EL (cell line): Measurements from ENCODE around the gene KCTD20.
A peak's percentile ranks its signal among the peaks of the same experiment; 100 is the strongest.
"Not testable (repeated sequence)": the region's sequence is repeated elsewhere in the genome, so short reads cannot be mapped to it uniquely, and the experiment has no call there.

ENCODE experiments used
- DNase-seq: peaks from one replicate; pipeline ENCODE4 v3.0.0-alpha.2; 2016

The KCTD20 gene

DNA sequence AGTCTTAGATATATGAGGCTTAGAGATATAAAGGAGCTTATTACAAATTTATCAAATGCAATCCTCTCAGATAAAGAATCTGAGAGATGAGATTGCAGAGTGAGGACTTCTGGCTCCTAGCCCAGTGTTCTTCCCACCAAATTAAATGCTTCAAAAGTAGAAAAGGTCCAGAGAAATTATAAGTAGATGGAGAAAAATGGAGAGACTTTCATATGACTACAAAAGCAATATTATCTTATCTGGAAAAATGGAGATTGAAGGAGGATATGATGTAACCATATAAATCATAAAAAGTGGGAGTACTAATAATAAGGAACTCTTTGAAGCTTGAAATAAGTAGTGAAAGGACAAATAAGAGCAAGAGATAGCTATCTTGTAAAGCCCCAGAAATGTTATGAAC is 2.8 kb downstream of the KCTD20 start:
- DNase-seq: no peak

DNA sequence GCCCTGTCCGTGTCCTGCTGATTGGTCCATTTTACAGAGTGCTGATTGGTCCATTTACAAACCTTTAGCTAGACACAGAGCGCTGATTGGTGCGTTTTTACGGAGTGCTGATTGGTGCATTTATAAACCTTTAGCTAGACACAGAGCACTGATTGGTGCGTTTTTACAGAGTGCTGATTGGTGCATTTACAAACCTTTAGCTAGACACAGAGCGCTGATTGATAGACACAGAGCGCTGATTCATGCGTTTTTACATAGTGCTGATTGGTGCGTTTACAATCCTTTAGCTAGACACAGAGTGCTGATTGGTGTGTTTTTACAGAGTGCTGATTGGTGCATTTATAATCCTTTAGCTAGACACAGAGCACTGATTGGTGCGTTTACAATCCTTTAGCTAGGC is 6.4 kb downstream of the KCTD20 start:
- not testable (repeated sequence) for DNase-seq

DNA sequence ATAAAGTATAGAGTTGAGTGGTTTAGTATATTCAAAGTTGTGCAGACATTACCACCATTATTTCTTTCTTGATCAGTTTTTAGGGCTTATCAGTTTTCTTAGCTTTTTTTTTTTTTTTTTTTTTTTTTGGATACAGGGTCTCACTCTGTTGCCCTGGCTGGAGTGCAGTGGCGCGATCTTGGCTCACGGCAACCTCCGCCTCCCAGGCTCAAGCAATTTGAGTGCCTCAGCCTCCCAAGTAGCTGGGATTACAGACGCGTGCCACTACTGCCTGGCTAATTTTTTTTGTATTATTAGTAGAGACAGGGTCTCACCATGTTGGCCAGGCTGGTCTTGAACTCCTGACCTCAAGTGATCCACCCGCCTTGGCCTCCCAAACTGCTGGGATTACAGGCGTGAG is 10.1 kb downstream of the KCTD20 start:
- not testable (repeated sequence) for DNase-seq

DNA sequence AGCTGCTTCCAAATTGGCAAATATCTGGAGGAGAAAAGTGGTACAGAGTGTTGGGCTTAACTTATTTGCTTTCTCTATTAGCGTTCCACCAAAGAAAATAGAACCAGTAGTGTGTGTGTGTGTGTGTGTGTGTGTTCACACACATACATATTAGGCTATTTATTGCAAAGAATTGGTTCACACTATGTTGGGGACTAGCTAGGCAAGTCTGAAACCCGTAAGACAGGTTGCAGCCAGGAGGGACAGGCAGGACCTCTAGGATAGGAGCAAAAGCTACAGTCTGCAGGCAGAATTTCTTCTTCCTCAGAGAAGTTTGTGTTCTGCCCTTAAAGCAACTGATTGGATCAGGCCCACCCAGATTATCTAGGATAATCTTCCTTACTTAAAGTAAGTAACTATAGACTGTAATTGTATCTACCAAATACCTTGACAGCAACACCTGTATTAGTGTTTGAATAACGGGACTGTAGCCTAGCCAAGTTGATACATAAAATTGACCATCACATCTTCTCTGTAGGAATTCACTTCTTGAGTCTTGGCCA is 12.8 kb downstream of the KCTD20 start:
- no peak for DNase-seq

DNA sequence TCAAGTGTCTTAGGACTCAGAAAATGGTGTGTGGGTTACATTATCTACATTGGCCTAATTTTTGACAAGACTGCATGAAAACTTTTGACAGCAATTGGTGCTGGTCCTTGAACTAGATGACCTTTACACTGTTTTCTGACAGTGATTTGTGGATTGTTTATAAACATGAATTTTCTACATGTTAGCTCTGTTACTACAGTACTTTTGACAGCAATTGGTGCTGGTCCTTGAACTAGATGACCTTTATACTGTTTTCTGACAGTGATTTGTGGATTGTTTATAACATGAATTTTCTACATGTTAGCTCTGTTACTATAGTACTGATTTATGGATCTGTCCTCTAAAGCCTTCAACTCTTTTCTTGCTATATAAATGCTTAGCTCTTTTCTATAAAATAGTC is 16.7 kb downstream of the KCTD20 start:
- DNase-seq: no peak

DNA sequence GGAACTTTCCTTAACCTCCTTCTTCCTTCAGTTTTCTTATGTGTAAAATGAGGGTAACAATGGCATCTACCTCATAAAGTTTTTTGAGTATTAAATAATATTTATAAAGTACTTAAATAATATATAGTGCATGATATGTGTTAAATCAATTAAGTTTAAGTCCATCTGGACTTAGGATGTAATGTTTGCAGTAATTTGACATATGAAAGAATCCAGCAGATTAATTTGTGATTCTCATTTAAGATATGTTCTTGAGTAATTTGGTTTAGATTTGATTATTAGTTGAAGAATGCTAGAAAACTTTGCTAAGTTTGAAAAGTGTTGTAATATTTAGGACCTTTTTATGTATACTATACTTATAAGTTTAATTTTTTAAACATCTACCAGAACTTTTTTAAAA is 18.1 kb downstream of the KCTD20 start:
- no peak for DNase-seq

DNA sequence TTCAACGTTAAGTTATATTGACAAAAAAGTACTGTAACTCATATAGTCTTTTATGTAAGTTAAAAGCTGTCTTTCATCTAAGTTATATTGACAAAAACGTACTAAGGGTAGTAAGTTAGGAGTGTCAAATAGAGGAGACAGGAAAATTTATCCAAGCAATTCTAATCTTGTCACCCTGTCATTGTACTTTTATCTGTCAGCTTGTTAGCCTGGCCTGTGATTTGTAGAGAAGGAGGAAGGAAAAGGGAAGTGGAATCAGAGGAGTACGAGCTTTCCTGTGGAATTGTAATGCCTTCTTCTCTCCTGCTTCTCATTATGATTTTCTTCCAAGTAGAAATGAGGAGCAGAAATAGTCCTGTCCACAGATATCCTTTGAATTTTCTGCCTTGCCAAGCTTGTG is 18.8 kb downstream of the KCTD20 start:
- no peak for DNase-seq

DNA sequence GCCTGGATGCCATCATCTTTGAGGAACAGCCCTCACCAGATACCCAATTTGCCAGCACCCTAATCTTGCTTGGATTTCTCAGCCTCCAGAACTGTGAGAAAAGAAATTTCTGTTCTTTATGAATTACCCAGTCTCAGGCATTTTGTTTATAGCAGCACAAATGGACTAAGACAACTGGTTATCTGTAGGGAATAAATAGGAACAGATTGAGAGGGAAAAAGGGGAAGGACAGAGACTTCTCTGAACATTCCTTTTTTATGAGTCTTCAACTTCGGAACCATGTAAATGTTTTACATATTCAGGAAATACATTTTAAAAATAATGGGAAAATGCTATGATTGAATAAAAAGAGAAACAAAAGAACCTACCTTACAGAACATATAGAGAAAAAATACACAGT is 20.9 kb downstream of the KCTD20 start:
- DNase-seq: peak; percentile 59

DNA sequence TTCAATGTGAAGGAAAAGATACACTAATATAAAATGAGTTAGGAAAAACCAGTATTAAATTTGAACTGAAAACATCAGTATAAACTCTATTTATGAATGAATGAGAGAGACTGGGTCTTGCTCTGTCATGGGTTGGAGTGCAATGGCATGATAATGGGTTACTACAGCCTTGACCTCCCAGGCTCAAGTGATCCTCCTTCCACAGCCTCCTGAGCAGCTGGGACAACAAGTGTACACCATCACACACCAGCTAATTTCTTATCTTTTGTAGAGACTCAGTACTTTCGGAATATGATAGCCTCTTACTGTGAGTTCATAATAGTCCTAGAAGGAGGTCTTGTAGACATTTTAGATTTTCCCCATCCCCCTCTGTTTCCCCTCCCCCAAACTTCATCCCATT is 21.4 kb downstream of the KCTD20 start:
- no peak for DNase-seq

DNA sequence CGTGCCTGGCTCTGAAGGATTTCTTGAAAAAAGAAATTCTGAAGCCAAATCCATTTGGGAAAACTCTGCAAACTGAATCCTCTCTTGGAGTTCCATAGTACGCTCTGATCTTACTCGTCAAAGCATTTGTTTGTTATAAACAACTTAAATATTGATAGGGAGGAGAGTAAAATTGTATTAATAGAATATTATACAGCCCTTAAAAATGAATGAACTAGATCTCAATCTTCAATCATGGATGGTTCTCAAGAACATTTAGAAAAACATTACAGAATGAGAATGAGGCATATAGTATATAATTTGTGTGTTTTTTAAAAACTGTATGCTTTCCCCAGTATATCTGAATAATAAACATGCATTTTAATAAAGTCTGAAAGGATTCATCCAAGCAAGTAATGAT is 24.8 kb downstream of the KCTD20 start:
- DNase-seq: no peak

DNA sequence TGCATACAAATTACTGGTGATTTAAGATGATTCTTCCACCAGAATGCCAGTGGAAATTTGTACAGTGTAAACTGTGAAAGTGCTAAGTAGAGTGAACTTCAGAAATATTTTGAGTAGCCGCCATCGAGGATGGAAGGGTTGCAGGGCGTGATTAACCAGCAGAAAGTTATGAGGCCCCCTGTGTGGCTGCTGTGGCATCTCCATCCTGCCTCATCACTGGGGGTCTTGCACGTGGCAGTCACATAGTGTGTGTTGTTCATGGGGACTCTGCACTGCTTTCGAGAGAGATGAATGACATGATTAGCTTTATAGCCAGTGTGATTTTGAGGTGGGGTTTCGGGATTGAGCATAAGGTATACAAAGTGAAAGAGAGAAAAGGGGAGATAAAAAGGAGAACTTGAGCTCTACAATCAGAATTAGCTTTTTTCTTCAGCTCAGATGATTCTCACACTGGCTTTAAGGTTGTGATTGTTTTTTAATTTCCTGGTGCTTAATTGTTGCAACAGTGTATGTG is 26.4 kb downstream of the KCTD20 start:
- DNase-seq: no peak

DNA sequence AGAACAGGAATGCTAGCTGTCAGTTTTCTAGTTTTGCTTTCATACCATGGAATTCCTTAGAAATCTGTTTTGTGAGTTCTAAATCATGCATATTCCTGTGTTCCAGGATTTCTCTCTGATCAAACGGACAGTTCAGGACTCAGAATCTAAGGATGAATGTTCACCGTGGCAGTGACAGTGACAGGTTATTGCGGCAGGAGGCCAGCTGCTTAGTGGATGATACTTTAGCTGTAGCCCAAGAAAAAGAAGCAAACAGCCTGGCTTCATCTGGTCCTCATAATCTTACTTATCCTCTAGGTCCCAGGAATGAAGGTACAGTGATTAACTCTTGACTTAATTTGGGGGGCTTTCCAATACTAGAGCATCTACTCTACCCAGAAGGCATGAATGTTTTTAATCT is 27.1 kb downstream of the KCTD20 start:
- DNase-seq: no peak

DNA sequence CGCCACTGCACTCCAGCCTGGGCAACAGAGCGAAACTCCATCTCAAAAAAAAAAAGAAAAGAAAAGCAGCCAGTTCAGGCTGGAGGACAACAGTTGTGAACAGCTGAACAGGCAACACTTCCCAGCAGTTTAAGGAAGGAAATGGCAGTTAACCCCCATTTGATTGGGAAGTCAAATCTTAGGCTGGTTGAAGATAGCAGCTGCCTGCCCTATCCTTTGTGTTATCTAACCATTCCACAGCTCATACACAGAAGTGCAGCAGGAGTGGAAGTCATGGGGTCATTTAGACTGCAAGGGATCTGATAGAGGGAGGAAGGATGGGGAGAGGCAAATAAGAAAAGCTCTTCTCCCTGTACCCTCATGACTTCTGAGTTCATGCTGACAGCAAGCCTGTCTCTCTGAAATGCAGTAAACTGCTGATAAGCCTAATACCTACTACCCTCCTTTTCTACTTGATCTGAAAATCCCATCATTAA is 35.3 kb downstream of the KCTD20 start:
- DNase-seq: no peak

DNA sequence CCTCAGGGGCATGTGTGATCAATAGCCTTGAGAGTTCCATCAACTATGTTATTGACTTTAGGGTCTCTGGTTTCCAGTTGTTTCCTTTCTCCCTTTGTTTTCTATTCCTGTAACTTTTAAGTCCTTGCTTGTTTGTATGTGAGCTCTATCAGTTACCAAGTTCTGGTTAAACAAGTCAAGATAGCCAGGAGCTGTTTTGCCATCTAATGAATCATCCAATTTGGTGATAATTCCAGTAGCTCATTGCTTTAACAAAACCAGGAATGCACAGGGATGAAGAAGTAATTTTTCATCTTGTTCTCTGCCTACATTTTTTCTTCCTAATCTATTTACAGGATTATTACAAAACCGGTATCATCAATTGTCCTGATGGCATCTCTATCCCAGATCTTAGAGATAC is 36.5 kb downstream of the KCTD20 start:
- no peak for DNase-seq

DNA sequence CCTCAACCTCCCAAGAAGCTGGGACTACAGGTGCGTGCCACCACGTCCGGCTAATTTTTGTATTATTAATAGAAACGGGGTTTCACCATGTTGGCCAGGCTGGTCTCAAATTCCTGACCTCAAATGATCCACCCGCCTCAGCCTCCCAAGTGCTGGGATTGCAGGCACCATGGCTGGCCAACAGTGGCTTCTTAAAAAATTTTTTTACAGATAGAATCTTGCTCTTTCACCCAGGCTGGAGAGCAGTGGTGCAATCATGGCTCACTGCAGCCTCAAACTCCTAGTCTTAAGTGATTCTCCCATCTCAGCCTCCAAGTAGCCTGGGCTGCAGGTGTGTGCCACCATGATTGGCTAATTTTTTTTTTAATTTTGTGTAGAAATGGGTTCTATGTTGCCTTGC is 40.5 kb downstream of the KCTD20 start:
- DNase-seq: not testable (repeated sequence)

DNA sequence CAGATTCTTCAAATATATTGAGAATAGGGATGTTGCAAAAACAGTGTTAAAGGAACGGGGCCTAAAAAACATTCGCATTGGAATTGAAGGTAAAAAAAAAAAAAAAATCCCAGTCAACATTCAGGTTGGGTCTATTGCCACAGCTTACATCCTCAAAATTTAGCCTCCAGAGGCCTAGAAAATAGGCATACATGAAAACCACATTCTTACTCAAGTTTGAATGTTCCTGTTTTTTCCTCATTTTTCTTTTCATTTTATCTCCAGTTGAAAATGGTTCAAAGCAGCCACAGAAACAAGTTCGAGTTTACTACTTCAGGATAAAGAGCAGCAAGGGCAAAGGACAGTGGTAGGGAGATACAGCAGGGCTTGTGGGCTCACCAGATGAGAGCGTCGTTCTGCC is 41.9 kb downstream of the KCTD20 start:
- no peak for DNase-seq

DNA sequence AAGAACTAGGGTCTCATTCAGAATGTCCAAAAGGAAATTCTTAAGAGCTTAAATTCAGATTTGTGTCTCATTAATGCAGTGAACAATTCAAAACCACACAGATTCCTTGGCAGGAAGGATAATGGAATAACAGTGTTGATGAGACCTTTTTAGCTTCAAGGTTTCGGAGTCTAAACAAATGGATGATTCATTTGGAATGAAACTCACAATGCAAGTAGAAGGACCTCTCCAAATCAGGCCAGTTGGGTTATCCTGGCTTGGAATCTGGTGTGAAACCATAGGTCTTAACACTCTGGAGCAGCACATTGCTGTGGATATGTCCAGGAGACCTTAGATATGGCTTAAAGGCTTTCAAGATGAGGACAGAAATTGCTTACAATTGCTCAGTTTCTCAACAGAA is 44.9 kb downstream of the KCTD20 start:
- peak; percentile 11 for DNase-seq

DNA sequence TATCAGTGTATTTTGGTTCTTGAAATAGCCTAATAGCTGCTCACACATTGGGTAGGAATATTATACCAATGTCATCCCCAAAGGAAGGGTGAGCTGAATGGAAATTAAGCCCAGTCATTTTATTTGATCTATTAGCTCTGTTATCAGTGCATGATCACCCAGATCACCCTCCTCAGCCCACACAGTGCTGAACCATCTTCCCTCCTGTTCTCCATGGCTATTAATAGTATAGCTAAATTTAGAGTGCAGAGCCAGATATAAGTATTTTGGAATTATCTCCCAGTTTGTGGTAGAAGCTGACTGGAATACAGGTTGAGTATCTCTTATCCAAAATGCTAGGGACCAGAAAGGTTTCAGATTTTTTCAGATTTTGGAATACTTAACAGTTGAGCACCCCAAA is 45.4 kb downstream of the KCTD20 start:
- DNase-seq: no peak

DNA sequence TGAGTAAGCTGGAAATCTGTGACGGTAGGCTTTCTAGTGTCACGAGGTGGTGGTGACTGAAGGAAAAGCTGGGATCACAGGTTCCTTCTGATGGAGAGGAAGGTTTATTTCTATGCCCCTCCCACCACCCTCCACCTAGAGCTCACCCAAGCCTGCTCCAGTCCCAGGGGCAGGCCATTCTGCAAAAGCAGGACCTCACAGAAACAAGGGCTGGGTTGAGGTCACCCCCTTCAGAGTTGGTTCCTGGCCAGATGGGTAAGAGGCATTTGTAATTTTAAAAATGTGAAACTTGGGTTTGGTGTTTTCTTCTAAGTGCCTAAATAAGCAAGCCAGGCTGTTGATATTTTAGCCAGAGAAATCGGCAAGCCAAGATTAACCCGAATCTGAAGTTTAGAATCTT is 46.6 kb downstream of the KCTD20 start:
- no peak for DNase-seq

DNA sequence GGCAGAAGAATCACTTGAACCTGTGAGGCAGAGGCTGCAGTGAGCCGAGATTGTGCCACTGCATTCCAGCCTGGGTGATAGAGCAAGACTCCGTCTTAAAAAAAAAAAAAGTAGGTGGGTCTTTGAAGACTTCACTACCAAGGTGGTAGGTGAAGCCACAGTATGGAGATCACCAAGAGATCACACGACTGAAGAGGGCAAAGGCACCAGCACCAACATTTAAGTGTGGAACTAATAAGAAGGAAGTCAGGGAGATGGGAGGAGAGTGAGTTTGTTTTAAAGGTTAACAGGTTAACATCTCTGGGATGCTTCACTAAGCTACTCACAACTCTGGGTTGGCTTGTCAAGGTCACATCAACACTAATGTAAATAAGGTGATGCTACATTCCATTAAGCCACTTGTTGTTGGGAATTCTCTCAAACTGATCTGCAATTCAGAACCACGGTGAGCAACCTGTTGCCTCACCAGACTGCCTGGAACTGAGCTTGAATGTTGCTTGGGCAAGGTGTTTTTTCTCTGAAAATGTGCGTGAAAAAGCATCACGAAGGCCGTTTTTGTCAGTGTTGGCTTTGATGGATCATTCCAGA is 48.7 kb downstream of the KCTD20 start:
- peak; percentile 30 for DNase-seq

DNA sequence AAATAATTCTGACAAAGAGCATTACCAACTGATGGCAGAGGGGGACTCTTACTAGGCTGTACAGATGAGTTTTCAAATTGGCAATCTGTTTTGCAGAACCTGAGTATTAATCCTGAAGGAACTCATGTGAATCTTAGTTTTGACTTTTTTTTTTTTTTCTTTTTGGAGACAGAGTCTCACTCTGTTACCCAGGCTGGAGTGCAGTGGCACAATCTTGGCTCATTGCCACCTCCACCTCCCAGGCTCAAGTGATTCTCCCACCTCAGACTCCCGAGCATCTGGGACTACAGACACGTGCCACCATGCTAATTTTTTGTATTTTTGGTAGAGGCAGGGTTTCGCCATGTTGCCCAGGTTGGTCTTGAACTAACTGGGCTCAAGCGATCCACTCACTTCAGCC is 49.3 kb downstream of the KCTD20 start:
- no peak for DNase-seq

DNA sequence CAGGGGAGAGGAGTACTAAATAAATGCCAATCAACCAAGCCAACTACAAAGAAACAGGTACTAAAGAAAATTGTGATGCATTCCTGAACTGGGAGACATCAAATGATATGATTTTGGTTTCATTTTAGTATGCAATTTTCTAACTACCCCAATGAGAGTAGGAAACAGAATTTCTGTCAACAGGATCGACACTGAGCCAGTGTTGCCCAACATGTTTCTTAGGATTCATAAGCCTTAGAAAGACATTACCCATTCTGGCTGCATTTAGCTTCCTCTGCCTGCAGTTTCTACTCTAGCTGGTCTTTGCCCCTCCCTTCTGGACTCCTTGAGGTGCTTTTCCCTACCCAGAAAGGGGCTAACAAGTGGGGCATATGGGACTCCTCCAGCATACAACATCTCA is 49.8 kb downstream of the KCTD20 start:
- DNase-seq: no peak

DNA sequence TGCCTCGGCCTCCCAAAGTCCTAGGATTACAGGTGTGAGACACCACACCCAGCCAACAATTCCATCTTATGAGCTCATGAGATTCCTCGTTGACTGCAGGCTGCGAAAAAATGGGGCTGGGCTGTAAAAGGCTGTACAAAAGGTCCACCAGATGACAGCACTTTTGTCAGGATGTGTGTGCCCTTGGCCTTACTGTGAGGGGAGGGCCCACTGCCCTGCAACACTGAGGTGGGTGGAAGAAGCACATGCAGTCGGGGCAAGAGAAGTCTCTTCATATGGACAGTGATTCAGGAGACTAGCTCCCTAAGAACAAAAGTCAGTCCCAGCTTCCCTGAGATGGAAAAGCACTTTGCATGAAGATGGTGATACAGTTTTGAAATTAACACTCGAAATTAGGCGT is 50.5 kb downstream of the KCTD20 start:
- DNase-seq: no peak

DNA sequence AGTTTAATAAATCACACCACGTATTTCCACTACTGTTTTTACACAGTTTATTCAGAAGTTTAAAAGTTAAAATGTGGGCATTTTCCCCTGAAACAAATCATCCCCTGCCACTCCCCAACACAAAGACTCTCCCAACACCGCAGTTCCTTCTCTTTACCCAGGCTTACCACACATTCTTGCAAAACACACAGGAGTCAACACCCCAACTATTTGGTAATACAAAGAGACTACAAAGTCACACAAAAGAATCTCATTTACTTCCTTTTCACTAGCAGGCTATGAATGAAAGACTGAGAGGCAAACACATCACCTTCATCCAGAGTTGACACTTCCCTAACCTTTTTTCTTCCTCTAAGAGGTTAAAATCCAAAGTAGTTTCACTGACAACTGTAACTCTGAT is 51.1 kb downstream of the KCTD20 start:
- DNase-seq: no peak

DNA sequence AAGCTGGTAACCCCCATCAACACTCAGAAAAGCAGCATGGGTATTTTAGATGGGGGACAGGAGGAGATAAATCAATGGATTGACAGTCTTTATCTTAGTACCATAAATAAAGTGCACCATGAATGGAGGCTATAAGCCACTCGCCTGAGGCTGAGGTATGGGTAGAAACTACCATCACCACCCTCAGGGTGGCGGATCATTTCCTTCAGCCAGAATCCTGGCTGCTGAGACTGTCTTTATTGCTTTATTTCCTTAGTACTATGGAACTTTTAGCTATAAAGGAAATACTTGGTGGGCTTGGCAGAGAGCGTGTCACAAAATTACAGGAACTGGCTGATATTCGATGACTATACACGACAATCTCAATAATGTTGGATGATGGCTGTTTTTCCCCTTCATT is 52.3 kb downstream of the KCTD20 start:
- DNase-seq: no peak
